SK-N-SH treated with all-trans-retinoic acid at 6 μM for 48 hours (cell line): ENCODE data around the gene PLXNA4.

ENCODE experiments used
- ATAC-seq: fragments of 200-7000 bp; cut with Tn5 transposase; 3 replicates; pipeline ENCODE4 v1.9.1; 2020; ENCODE audit warnings: mild to moderate bottlenecking, moderate library complexity
- ARNTL ChIP-seq: fragments of 450-650 bp; formaldehyde crosslinking; IDR thresholded peaks from 2 replicates; pipeline ENCODE4 v1.5.0; 2020; ENCODE audit warnings: low read depth, mild to moderate bottlenecking, moderate library complexity, borderline replicate concordance
- BACH2 ChIP-seq: fragments of 250-450 bp; sonication (Bioruptor Pico); IDR thresholded peaks from 2 replicates; pipeline ENCODE4 v1.9.0; 2021; ENCODE audit warnings: mild to moderate bottlenecking, borderline replicate concordance
- CSDC2 ChIP-seq: fragments of 250-450 bp; sonication (Bioruptor Pico); IDR thresholded peaks from 2 replicates; pipeline ENCODE4 v1.5.0; 2020; ENCODE audit warnings: mild to moderate bottlenecking, moderate library complexity
- ESRRG ChIP-seq: fragments of 250-450 bp; sonication (Bioruptor Pico); IDR thresholded peaks from 2 replicates; pipeline ENCODE4 v1.6.1; 2021; ENCODE audit warnings: mild to moderate bottlenecking
- ISL1 ChIP-seq: fragments of 250-450 bp; sonication (Bioruptor Pico); IDR thresholded peaks from 2 replicates; pipeline ENCODE4 v2.1.2; 2022; ENCODE audit warnings: mild to moderate bottlenecking, moderate library complexity
- OSR1 ChIP-seq: fragments of 250-450 bp; sonication (Bioruptor Pico); IDR thresholded peaks from 2 replicates; pipeline ENCODE4 v1.8.0; 2022; ENCODE audit warnings: moderate library complexity, mild to moderate bottlenecking, inconsistent platforms
- PPARA ChIP-seq: fragments of 250-450 bp; sonication (Bioruptor Pico); IDR thresholded peaks from 2 replicates; pipeline ENCODE4 v1.5.0; 2020; ENCODE audit warnings: mild to moderate bottlenecking, borderline replicate concordance
- SNAI2 ChIP-seq: fragments of 250-450 bp; sonication (Bioruptor Pico); IDR thresholded peaks from 2 replicates; pipeline ENCODE4 v1.5.0; 2020; ENCODE audit warnings: mild to moderate bottlenecking, moderate library complexity
- TCF4 ChIP-seq: fragments of 250-450 bp; sonication (Bioruptor Pico); IDR thresholded peaks from 2 replicates; pipeline ENCODE4 v1.8.0; 2021; ENCODE audit warnings: mild to moderate bottlenecking, moderate library complexity, borderline replicate concordance
- TOX ChIP-seq: fragments of 250-450 bp; sonication (Bioruptor Pico); IDR thresholded peaks from 2 replicates; pipeline ENCODE4 v1.8.0; 2021; ENCODE audit warnings: mild to moderate bottlenecking, moderate library complexity, borderline replicate concordance
- ZC3H10 ChIP-seq: fragments of 250-450 bp; sonication (Bioruptor Pico); IDR thresholded peaks from 2 replicates; pipeline ENCODE4 v1.5.1; 2021; ENCODE audit warnings: mild to moderate bottlenecking, moderate library complexity
- ZFP3 ChIP-seq: fragments of 250-450 bp; sonication (Bioruptor Pico); IDR thresholded peaks from 2 replicates; pipeline ENCODE4 v1.5.0; 2020; ENCODE audit warnings: mild to moderate bottlenecking, moderate library complexity
- ZFP30 ChIP-seq: fragments of 450-650 bp; formaldehyde crosslinking; IDR thresholded peaks from 2 replicates; pipeline ENCODE4 v1.5.0; 2022; ENCODE audit warnings: mild to moderate bottlenecking, moderate library complexity
- ZNF565 ChIP-seq: fragments of 450-650 bp; formaldehyde crosslinking; conservative IDR thresholded peaks from 2 replicates; pipeline ENCODE4 v1.5.0; 2020; ENCODE audit warnings: low read depth, mild to moderate bottlenecking, moderate library complexity
- ZNF70 ChIP-seq: fragments of 450-650 bp; formaldehyde crosslinking; IDR thresholded peaks from 2 replicates; pipeline ENCODE4 v1.5.0; 2020; ENCODE audit warnings: mild to moderate bottlenecking, moderate library complexity
- ZNF8 ChIP-seq: fragments of 450-650 bp; formaldehyde crosslinking; IDR thresholded peaks from 2 replicates; pipeline ENCODE4 v1.5.0; 2020; ENCODE audit warnings: mild to moderate bottlenecking, moderate library complexity
- TF ChIP-seq, protein P1 (sequence below): fragments of 250-450 bp; sonication (Bioruptor Pico); IDR thresholded peaks from 2 replicates; pipeline ENCODE4 v1.5.0; 2020; ENCODE audit warnings: mild to moderate bottlenecking, moderate library complexity
- TF ChIP-seq, protein P2 (sequence below): fragments of 250-450 bp; sonication (Bioruptor Pico); IDR thresholded peaks from 2 replicates; pipeline ENCODE4 v1.8.0; 2020; ENCODE audit warnings: mild to moderate bottlenecking, moderate library complexity, borderline replicate concordance
- TF ChIP-seq, protein P3 (sequence below): fragments of 250-450 bp; sonication (Bioruptor Pico); IDR thresholded peaks from 2 replicates; pipeline ENCODE4 v1.5.1; 2021; ENCODE audit warnings: mild to moderate bottlenecking, moderate library complexity

The PLXNA4 gene

DNA sequence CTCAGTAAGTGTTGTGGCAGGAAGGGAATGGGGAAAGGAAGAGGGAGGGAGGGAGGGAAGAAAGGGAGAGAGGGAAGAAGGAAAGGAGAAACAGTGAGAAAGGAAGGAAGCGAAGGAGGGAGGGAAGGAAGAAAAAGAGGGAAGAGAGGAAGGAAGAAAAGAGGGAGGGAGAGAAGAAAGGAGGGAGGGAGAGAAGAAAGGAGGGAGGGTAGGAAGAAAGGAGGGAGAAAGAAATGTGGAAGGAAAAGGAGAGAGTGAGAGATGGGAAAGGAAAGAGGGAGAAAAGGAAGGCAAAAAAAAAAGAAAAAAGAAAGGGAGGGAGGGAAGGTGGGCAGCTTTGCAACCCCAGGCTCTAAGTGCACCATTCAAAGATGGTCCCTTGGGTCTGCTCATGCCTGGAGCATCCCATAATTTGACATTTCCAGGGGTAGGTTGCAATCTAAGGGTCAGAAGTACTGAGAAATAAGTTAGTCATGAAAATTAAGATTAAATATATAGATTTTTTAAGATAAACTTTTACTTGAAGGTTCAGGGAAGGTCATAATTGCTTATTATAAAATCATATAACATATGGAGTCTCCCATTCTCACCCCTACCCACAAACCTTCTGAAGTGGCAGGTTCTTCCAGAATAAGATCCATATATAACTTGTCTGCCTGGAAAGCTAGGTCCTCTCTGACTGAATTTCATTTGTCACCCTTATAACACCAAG lies 249.2 kb downstream of the PLXNA4 start (continued):
- TF ChIP-seq, protein P1, sequence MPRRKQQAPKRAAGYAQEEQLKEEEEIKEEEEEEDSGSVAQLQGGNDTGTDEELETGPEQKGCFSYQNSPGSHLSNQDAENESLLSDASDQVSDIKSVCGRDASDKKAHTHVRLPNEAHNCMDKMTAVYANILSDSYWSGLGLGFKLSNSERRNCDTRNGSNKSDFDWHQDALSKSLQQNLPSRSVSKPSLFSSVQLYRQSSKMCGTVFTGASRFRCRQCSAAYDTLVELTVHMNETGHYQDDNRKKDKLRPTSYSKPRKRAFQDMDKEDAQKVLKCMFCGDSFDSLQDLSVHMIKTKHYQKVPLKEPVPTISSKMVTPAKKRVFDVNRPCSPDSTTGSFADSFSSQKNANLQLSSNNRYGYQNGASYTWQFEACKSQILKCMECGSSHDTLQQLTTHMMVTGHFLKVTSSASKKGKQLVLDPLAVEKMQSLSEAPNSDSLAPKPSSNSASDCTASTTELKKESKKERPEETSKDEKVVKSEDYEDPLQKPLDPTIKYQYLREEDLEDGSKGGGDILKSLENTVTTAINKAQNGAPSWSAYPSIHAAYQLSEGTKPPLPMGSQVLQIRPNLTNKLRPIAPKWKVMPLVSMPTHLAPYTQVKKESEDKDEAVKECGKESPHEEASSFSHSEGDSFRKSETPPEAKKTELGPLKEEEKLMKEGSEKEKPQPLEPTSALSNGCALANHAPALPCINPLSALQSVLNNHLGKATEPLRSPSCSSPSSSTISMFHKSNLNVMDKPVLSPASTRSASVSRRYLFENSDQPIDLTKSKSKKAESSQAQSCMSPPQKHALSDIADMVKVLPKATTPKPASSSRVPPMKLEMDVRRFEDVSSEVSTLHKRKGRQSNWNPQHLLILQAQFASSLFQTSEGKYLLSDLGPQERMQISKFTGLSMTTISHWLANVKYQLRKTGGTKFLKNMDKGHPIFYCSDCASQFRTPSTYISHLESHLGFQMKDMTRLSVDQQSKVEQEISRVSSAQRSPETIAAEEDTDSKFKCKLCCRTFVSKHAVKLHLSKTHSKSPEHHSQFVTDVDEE (CRISPR knock-in tag): no peak
- TF ChIP-seq ZFP3 (CRISPR knock-in tag) (no peak), CSDC2 (CRISPR knock-in tag) (no peak), SNAI2 (CRISPR knock-in tag) (no peak), ISL1 (CRISPR knock-in tag) (no peak), BACH2 (CRISPR knock-in tag) (no peak), OSR1 (CRISPR knock-in tag) (no peak), TOX (CRISPR knock-in tag) (no peak)
- TF ChIP-seq, protein P2, sequence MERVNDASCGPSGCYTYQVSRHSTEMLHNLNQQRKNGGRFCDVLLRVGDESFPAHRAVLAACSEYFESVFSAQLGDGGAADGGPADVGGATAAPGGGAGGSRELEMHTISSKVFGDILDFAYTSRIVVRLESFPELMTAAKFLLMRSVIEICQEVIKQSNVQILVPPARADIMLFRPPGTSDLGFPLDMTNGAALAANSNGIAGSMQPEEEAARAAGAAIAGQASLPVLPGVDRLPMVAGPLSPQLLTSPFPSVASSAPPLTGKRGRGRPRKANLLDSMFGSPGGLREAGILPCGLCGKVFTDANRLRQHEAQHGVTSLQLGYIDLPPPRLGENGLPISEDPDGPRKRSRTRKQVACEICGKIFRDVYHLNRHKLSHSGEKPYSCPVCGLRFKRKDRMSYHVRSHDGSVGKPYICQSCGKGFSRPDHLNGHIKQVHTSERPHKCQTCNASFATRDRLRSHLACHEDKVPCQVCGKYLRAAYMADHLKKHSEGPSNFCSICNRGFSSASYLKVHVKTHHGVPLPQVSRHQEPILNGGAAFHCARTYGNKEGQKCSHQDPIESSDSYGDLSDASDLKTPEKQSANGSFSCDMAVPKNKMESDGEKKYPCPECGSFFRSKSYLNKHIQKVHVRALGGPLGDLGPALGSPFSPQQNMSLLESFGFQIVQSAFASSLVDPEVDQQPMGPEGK (CRISPR knock-in tag): no peak

DNA sequence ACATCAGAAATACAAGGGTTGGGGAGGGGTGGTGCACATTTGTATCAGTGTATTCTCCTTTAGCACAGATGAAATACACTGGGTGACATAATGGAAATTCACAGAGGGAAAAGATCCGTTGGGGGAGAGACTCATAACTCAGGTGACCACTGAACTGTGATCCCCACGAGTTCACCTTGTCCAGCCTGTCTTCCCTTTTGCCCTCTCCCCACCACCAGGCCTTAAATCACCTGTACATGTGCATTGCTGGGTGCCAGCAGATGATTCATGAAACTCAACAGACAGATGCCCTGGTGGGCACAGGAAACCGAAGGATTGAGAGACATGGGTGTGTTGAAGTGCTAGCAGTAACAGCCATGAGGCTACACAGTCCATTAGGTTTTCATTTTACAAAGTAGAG lies 253.3 kb downstream of the PLXNA4 start:
- ATAC-seq: no peak
- TF ChIP-seq ISL1 (CRISPR knock-in tag) (no peak), PPARA (CRISPR knock-in tag) (no peak), TOX (CRISPR knock-in tag) (no peak), ZFP30 (CRISPR knock-in tag) (no peak), CSDC2 (CRISPR knock-in tag) (no peak), SNAI2 (CRISPR knock-in tag) (no peak), ARNTL (CRISPR knock-in tag) (no peak), BACH2 (CRISPR knock-in tag) (no peak), ZC3H10 (no peak), OSR1 (CRISPR knock-in tag) (no peak), ZNF8 (no peak), ZFP3 (CRISPR knock-in tag) (no peak), TCF4 (no peak)
- TF ChIP-seq, protein P1 (CRISPR knock-in tag): no peak
- TF ChIP-seq, protein P3, sequence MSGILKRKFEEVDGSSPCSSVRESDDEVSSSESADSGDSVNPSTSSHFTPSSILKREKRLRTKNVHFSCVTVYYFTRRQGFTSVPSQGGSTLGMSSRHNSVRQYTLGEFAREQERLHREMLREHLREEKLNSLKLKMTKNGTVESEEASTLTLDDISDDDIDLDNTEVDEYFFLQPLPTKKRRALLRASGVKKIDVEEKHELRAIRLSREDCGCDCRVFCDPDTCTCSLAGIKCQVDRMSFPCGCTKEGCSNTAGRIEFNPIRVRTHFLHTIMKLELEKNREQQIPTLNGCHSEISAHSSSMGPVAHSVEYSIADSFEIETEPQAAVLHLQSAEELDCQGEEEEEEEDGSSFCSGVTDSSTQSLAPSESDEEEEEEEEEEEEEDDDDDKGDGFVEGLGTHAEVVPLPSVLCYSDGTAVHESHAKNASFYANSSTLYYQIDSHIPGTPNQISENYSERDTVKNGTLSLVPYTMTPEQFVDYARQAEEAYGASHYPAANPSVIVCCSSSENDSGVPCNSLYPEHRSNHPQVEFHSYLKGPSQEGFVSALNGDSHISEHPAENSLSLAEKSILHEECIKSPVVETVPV (CRISPR knock-in tag): no peak

DNA sequence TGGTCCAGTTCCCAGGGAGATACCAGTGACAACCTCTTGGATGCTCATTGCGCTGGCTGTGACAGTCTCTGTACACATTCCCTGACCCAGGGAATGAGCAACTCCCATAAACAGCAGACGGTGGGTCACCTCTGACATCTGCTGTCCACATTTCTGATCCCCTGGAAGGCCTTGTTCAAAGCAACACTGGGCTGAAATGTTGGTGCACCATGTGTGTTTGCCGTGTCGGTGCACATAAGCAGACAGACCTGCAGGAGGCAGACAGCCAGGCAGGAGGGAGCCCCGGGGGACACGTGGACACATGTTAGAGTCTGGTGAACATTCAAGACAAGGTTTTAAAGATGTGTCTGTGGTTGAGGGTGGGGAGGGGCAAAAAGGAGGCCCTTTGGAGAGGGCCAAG lies 254.9 kb downstream of the PLXNA4 start:
- peak; percentile 10; the same call in 1 of the 3 replicates for ATAC-seq
- no peak for TF ChIP-seq ZNF565
- TF ChIP-seq TCF4: peak; percentile 50; the same call in 1 of the 2 replicates

DNA sequence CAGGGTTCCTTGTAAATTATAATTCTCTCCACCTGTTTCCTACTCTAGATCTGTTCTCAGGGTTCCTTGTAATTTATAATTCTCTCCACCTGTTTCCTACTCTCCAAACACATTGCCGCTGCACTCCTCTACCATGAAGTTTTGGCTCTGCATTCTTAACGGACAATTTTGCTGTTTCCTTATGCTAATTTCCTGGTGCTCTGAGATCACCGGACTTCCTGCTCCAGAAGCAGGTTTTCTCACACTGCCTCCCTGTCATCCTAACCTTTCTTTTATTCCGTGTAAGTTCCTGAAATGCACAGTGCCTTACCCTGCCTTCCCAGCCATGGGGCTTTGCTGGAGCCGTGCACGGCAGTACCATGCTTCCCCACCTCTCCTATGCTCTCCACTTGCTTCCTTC lies 256.8 kb downstream of the PLXNA4 start:
- no peak for ATAC-seq
- TF ChIP-seq ESRRG (CRISPR knock-in tag) (no peak), ZFP30 (CRISPR knock-in tag) (no peak), ARNTL (CRISPR knock-in tag) (no peak), ZNF70 (CRISPR knock-in tag) (no peak), TOX (CRISPR knock-in tag) (no peak)
- TF ChIP-seq, protein P2 (CRISPR knock-in tag): no peak
- TF ChIP-seq, protein P3 (CRISPR knock-in tag): no peak
- TF ChIP-seq, protein P1 (CRISPR knock-in tag): no peak
